ENCODE results near the gene MCRS1.

Gene MCRS1

GRCh38 chr12:49557187-49557916 is 10.6 kb downstream of the MCRS1 start:
- H3K4me3 ChIP-seq (ENCODE audit: low read depth, low read length), result no peak overlapping the region
- H3K27ac ChIP-seq, result no peak overlapping the region
- no peak overlapping the region for H2AFZ ChIP-seq
- no peak overlapping the region for H3K4me2 ChIP-seq (ENCODE audit: low read length)
- TF ChIP-seq CTCF (IDR thresholded peaks at IDR 0.05), result no peak
- no peaks in the 10 kb centered on the region for H3K9me3 ChIP-seq (ENCODE audit: control insufficient read depth, low read length)
- H3K36me3 ChIP-seq (ENCODE audit: control insufficient read depth, insufficient read depth, low read length), result no peaks in the 10 kb centered on the region
- H3K4me1 ChIP-seq, result no peaks in the 10 kb centered on the region
- H3K27me3 ChIP-seq (ENCODE audit: control insufficient read depth, insufficient read depth, low read length), result no peaks in the 10 kb centered on the region
- no peaks in the 10 kb centered on the region for H3K79me2 ChIP-seq
- no peak overlapping the region for H3K9ac ChIP-seq

GRCh38 chr12:49556391-49557186 is 11.4 kb downstream of the MCRS1 start:
- Histone ChIP-seq H3K4me1 (no peaks in the 10 kb centered on the region), H3K27me3 (ENCODE audit: control insufficient read depth, insufficient read depth, low read length) (no peaks in the 10 kb centered on the region), H3K4me3 (ENCODE audit: low read depth, low read length) (no peak overlapping the region), H3K79me2 (no peaks in the 10 kb centered on the region), H3K9ac (no peak overlapping the region), H2AFZ (no peak overlapping the region), H3K36me3 (ENCODE audit: control insufficient read depth, insufficient read depth, low read length) (no peaks in the 10 kb centered on the region), H3K9me3 (ENCODE audit: control insufficient read depth, low read length) (no peaks in the 10 kb centered on the region), H3K4me2 (ENCODE audit: low read length) (no peak overlapping the region), H3K27ac (no peak overlapping the region)
- no peak for TF ChIP-seq CTCF (IDR thresholded peaks at IDR 0.05)

GRCh38 chr12:49555631-49556390 is 12.1 kb downstream of the MCRS1 start:
- Histone ChIP-seq H2AFZ (no peak overlapping the region), H3K4me3 (ENCODE audit: low read depth, low read length) (no peak overlapping the region), H3K27ac (no peak overlapping the region), H3K36me3 (ENCODE audit: control insufficient read depth, insufficient read depth, low read length) (no peaks in the 10 kb centered on the region), H3K9me3 (ENCODE audit: control insufficient read depth, low read length) (no peaks in the 10 kb centered on the region), H3K4me1 (no peaks in the 10 kb centered on the region), H3K27me3 (ENCODE audit: control insufficient read depth, insufficient read depth, low read length) (no peaks in the 10 kb centered on the region), H3K9ac (no peak overlapping the region), H3K4me2 (ENCODE audit: low read length) (no peak overlapping the region), H3K79me2 (no peaks in the 10 kb centered on the region)
- no peak for TF ChIP-seq CTCF (IDR thresholded peaks at IDR 0.05)

GRCh38 chr12:49554266-49554665 is 13.7 kb downstream of the MCRS1 start:
- Histone ChIP-seq H3K36me3 (ENCODE audit: control insufficient read depth, insufficient read depth, low read length) (no peaks in the 10 kb centered on the region), H3K4me2 (ENCODE audit: low read length) (no peak overlapping the region), H2AFZ (no peak overlapping the region), H3K4me3 (ENCODE audit: low read depth, low read length) (no peak overlapping the region), H3K9me3 (ENCODE audit: control insufficient read depth, low read length) (no peaks in the 10 kb centered on the region), H3K9ac (no peak overlapping the region), H3K4me1 (no peaks in the 10 kb centered on the region), H3K27ac (no peak overlapping the region), H3K79me2 (no peaks in the 10 kb centered on the region), H3K27me3 (ENCODE audit: control insufficient read depth, insufficient read depth, low read length) (no peaks in the 10 kb centered on the region)
- no peak for TF ChIP-seq CTCF (IDR thresholded peaks at IDR 0.05)
